HCT116 (cell line): Measurements from ENCODE around the gene RAPGEF1. TPM values are rescaled to one million over a fixed set of nuclear protein-coding genes. Genes with fewer than 3 reads are reported as not detected.

Experiments
- ATAC-seq: fragments of 200-7000 bp; cut with Tn5 transposase; 2 replicates; pipeline ENCODE4 v1.9.1; 2020; ENCODE audit warnings: mild to moderate bottlenecking, moderate library complexity
- BruUV-seq: library from RNA; stranded (reverse); fragments of 400-500 nt; replicated peaks from 2 replicates; lab custom pipeline; 2021; lab: Mats Ljungman, UMichigan
- CTCF ChIA-PET: fragments of 300-600 bp; sonication (Branson Sonifier 250); formaldehyde crosslinking; loops from one replicate; lab custom pipeline; 2021; ENCODE audit warnings: antibody characterized with exemption; lab: Charles Lee
- POLR2A ChIA-PET: fragments of 300-600, 350-600 bp; sonication (Branson Sonifier 250); formaldehyde crosslinking; loops from one replicate; lab custom pipeline; 2021; ENCODE audit warnings: antibody characterized with exemption; lab: Charles Lee
- RAD21 ChIA-PET, 2 experiments: fragments of 300-600 bp; sonication (Branson Sonifier 250); formaldehyde crosslinking; loops; one replicate each; lab custom pipeline; 2023; ENCODE audit warnings: low total read pairs in 2 of 2; ENCODE audit not compliant: uncharacterized antibody in 2 of 2, unreplicated experiment in 2 of 2, low non-redundant PET in 1 of 2; lab: Charles Lee
- DNase-seq: peaks from one replicate; pipeline ENCODE4 v3.0.0-alpha.2; 2010; ENCODE audit warnings: low read depth, low spot score
- H2AFZ ChIP-seq: fragments of 200-600 bp; shearing (Covaris generic), sonication (generic); 2 replicates; pipeline ENCODE4 v1.6.1; 2017; ENCODE audit warnings: low read depth, mixed run types, mixed read lengths, antibody characterized with exemption, low read length; ENCODE audit not compliant: poor library complexity, severe bottlenecking
- H3K27ac ChIP-seq: 2 replicates; pipeline ENCODE4 v1.5.1; 2012; ENCODE audit warnings: low read depth, low read length
- H3K27me3 ChIP-seq: fragments of 200-600 bp; sonication (generic); 2 replicates; pipeline ENCODE4 v1.6.1; 2016; ENCODE audit warnings: mixed run types, low read length, mixed read lengths; ENCODE audit not compliant: insufficient read depth
- H3K36me3 ChIP-seq, 2 experiments: fragments of 200-500 bp in 1 of 2; fragments of 200-600 bp in 1 of 2; sonication (Bioruptor generic) in 1 of 2; sonication (generic) in 1 of 2; 2 replicates each; pipeline versions ENCODE4 v1.5.1 to v1.6.1; 2014 to 2016; ENCODE audit warnings: low read length in 2 of 2, inconsistent platforms in 1 of 2, mixed read lengths in 1 of 2, mixed run types in 1 of 2; ENCODE audit not compliant: insufficient read depth in 2 of 2, control insufficient read depth in 1 of 2
- H3K4me1 ChIP-seq, 2 experiments: fragments of 200-600 bp in 1 of 2; sonication (generic) in 1 of 2; 2 replicates each; pipeline versions ENCODE4 v1.5.1 to v1.6.1; 2012 to 2017; ENCODE audit warnings: low read length in 2 of 2, inconsistent platforms in 1 of 2, mild to moderate bottlenecking in 1 of 2, mixed read lengths in 1 of 2, mixed run types in 1 of 2, moderate library complexity in 1 of 2; ENCODE audit not compliant: insufficient read depth in 2 of 2, control insufficient read depth in 1 of 2
- H3K4me2 ChIP-seq: fragments of 200-600 bp; sonication (generic); 2 replicates; pipeline ENCODE4 v1.6.1; 2017; ENCODE audit warnings: mixed run types, low read length, mixed read lengths
- H3K4me3 ChIP-seq, 2 experiments: fragments of 200-600 bp in 1 of 2; sonication (generic) in 1 of 2; replicated peaks in 1 of 2; 2 replicates each; pipeline ENCODE4 v1.5.1; 2011 to 2016; ENCODE audit warnings: low read length in 2 of 2, control low read depth in 1 of 2, low read depth in 1 of 2, mild to moderate bottlenecking in 1 of 2, mixed read lengths in 1 of 2, mixed run types in 1 of 2
- H3K79me2 ChIP-seq: fragments of 200-600 bp; sonication (generic); 2 replicates; pipeline ENCODE4 v1.6.1; 2017; ENCODE audit warnings: mild to moderate bottlenecking, mixed run types, low read length, moderate library complexity, mixed read lengths; ENCODE audit not compliant: insufficient read depth
- H3K9ac ChIP-seq: fragments of 200-600 bp; sonication (generic); 2 replicates; pipeline ENCODE4 v1.6.1; 2016; ENCODE audit warnings: low read length, mixed read lengths
- H3K9me2 ChIP-seq: fragments of 200-600 bp; sonication (generic), shearing (Covaris generic); 2 replicates; pipeline ENCODE4 v1.6.1; 2017; ENCODE audit warnings: mixed run types, mild to moderate bottlenecking, moderate library complexity; ENCODE audit not compliant: insufficient read depth
- H3K9me3 ChIP-seq, 2 experiments: fragments of 200-500 bp in 1 of 2; fragments of 200-600 bp in 1 of 2; sonication (Bioruptor generic) in 1 of 2; sonication (generic) in 1 of 2; 2 replicates each; pipeline ENCODE4 v1.6.1; 2014 to 2017; ENCODE audit warnings: low read length in 2 of 2, mixed read lengths in 2 of 2, inconsistent platforms in 1 of 2, low read depth in 1 of 2, mild to moderate bottlenecking in 1 of 2, mixed run types in 1 of 2, moderate library complexity in 1 of 2; ENCODE audit not compliant: control insufficient read depth in 1 of 2, insufficient read depth in 1 of 2
- H4K20me1 ChIP-seq: fragments of 200-600 bp; sonication (generic), shearing (Covaris generic); 2 replicates; pipeline ENCODE4 v1.6.1; 2017; ENCODE audit warnings: mixed run types, mild to moderate bottlenecking, moderate library complexity; ENCODE audit not compliant: insufficient read depth
- CEBPB ChIP-seq: IDR thresholded peaks from 2 replicates; pipeline ENCODE4 v1.6.1; 2012; ENCODE audit warnings: low read depth
- EGR1 ChIP-seq: IDR thresholded peaks from 2 replicates; pipeline ENCODE4 v1.6.1; 2012; ENCODE audit warnings: low read depth
- ELF1 ChIP-seq: IDR thresholded peaks from 2 replicates; pipeline ENCODE4 v1.6.1; 2012; ENCODE audit warnings: low read depth, borderline replicate concordance
- FOSL1 ChIP-seq: IDR thresholded peaks from 2 replicates; pipeline ENCODE4 v1.6.1; 2012; ENCODE audit warnings: low read depth
- JUND ChIP-seq: IDR thresholded peaks from 2 replicates; pipeline ENCODE4 v1.6.1; 2012
- POLR2A ChIP-seq: IDR thresholded peaks from 2 replicates; pipeline ENCODE4 v1.7.0; 2011; ENCODE audit warnings: borderline replicate concordance; ENCODE audit not compliant: insufficient read depth, insufficient read length; ENCODE audit errors: extremely low read depth
- POLR2AphosphoS5 ChIP-seq: IDR thresholded peaks from 2 replicates; pipeline ENCODE4 v1.6.1; 2011; ENCODE audit warnings: mild to moderate bottlenecking, low read depth, low read length, moderate library complexity
- RAD21 ChIP-seq: IDR thresholded peaks from 2 replicates; pipeline ENCODE4 v1.6.1; 2012; ENCODE audit warnings: low read depth, mild to moderate bottlenecking
- SIN3A ChIP-seq: IDR thresholded peaks from 2 replicates; pipeline ENCODE4 v1.6.1; 2012; ENCODE audit warnings: low read depth
- SP1 ChIP-seq: IDR thresholded peaks from 2 replicates; pipeline ENCODE4 v1.6.1; 2012; ENCODE audit warnings: low read depth
- SRF ChIP-seq: IDR thresholded peaks from 2 replicates; pipeline ENCODE4 v1.6.1; 2012; ENCODE audit warnings: low read depth
- TCF7L2 ChIP-seq: IDR thresholded peaks from 2 replicates; pipeline ENCODE4 v1.7.0; 2011; ENCODE audit warnings: borderline replicate concordance, inconsistent platforms; ENCODE audit not compliant: insufficient read depth, insufficient read length; ENCODE audit errors: extremely low read depth
- YY1 ChIP-seq: IDR thresholded peaks from 2 replicates; pipeline ENCODE4 v1.6.1; 2011; ENCODE audit warnings: low read length, low read depth, moderate library complexity, mild to moderate bottlenecking; ENCODE audit not compliant: insufficient replicate concordance; ENCODE audit errors: extremely low read depth
- ZFX ChIP-seq: fragments of 450-650 bp; IDR thresholded peaks from 2 replicates; pipeline ENCODE4 v1.6.1; 2017
- ZNF274 ChIP-seq: fragments of 200-500 bp; sonication (Bioruptor generic); IDR thresholded peaks from 2 replicates; pipeline ENCODE4 v1.6.1; 2014; ENCODE audit warnings: mild to moderate bottlenecking, low read depth, low read length, inconsistent platforms
- intact Hi-C: fragments of 100-400 bp; cut with micrococcal nuclease; formaldehyde crosslinking; loops from 2 replicates; pipeline ENCODE4 v1.10.0; 2022
- total RNA-seq: library from RNA; stranded (reverse); gene quantifications from one replicate; pipeline ENCODE4 v1.2.1, GENCODE V29; 2021; ENCODE audit not compliant: unreplicated experiment
- TF ChIP-seq, protein P1 (sequence below): IDR thresholded peaks from 2 replicates; pipeline ENCODE4 v1.6.1; 2012
- TF ChIP-seq, protein P2 (sequence below): IDR thresholded peaks from 2 replicates; pipeline ENCODE4 v1.6.1; 2012; ENCODE audit warnings: low read depth
- TF ChIP-seq, protein P3 (sequence below): IDR thresholded peaks from 2 replicates; pipeline ENCODE4 v1.6.1; 2011; ENCODE audit warnings: mild to moderate bottlenecking, low read length, moderate library complexity; ENCODE audit not compliant: insufficient replicate concordance; ENCODE audit errors: extremely low read depth

RAPGEF1 gene
- total RNA-seq, 1 experiment from 2014 or later = 43.0 TPM

DNA sequence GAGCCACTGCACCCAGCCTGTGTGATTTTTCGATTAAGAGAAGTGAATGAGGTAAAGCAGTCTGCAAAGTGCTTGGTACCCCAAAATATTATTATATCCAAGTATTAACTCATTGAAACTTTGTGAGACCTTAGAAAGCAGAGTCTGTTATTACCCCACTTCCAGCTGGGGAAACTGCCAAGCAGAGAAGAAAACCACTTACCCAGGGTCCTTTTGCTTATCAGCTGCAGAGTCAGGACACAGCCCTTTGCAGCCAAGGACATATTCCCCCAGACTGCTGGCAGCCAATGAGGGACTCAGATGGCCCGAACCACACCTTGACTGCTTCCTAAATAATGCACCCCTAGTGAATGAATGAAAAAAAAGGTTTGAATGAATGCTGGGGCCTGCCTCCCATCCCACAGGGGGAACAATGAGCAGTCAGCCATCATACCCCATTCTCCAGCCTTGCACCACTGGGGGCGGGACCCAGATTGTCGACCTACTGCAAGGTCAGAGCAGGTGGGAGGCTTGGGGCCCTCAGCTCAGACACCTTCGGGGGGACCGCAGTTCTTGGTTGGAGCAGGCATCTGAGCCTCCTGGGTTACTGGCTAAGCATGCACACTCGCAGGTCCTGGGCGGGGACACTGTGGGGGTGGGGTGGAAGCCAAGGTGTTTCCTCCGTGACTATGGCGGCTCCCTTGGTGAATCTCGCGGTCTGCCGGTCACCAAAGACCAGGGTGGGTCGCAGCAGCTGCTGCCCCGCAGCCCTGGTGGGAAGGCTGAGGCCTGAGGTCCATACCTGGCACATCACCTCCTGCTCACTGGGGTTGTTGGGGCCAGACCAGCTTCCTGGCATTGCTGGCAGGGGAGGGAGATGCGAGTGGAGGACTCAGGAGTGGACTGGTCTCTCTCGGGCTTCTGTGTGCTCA, 164.9 kb downstream of the RAPGEF1 start:
- H4K20me1 ChIP-seq = no peaks in the 10 kb centered on the region
- no peak for ATAC-seq
- no TSS peak for BruUV-seq
- ChIA-PET POLR2A (no interaction called here), RAD21 (no interaction called here), CTCF (no interaction called here)
- H3K4me2 ChIP-seq = no peak overlapping the region
- H3K4me3 ChIP-seq = no peak overlapping the region
- no peak overlapping the region for H3K9ac ChIP-seq
- H3K79me2 ChIP-seq = no peaks in the 10 kb centered on the region
- no peaks in the 10 kb centered on the region for H3K9me3 ChIP-seq
- no peak overlapping the region for H2AFZ ChIP-seq
- TF ChIP-seq ELF1 (no peak), EGR1 (no peak), RAD21 (no peak), SIN3A (no peak), ZNF274 (no peak), POLR2AphosphoS5 (no peak), SRF (no peak), TCF7L2 (no peak), YY1 (no peak), SP1 (no peak), FOSL1 (no peak), CEBPB (no peak), ZFX (no peak), POLR2A (no peak), JUND (no peak)
- TF ChIP-seq, protein P1, sequence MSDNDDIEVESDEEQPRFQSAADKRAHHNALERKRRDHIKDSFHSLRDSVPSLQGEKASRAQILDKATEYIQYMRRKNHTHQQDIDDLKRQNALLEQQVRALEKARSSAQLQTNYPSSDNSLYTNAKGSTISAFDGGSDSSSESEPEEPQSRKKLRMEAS = no peak
- TF ChIP-seq, protein P2, sequence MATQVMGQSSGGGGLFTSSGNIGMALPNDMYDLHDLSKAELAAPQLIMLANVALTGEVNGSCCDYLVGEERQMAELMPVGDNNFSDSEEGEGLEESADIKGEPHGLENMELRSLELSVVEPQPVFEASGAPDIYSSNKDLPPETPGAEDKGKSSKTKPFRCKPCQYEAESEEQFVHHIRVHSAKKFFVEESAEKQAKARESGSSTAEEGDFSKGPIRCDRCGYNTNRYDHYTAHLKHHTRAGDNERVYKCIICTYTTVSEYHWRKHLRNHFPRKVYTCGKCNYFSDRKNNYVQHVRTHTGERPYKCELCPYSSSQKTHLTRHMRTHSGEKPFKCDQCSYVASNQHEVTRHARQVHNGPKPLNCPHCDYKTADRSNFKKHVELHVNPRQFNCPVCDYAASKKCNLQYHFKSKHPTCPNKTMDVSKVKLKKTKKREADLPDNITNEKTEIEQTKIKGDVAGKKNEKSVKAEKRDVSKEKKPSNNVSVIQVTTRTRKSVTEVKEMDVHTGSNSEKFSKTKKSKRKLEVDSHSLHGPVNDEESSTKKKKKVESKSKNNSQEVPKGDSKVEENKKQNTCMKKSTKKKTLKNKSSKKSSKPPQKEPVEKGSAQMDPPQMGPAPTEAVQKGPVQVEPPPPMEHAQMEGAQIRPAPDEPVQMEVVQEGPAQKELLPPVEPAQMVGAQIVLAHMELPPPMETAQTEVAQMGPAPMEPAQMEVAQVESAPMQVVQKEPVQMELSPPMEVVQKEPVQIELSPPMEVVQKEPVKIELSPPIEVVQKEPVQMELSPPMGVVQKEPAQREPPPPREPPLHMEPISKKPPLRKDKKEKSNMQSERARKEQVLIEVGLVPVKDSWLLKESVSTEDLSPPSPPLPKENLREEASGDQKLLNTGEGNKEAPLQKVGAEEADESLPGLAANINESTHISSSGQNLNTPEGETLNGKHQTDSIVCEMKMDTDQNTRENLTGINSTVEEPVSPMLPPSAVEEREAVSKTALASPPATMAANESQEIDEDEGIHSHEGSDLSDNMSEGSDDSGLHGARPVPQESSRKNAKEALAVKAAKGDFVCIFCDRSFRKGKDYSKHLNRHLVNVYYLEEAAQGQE = no peak
- TF ChIP-seq, protein P3, sequence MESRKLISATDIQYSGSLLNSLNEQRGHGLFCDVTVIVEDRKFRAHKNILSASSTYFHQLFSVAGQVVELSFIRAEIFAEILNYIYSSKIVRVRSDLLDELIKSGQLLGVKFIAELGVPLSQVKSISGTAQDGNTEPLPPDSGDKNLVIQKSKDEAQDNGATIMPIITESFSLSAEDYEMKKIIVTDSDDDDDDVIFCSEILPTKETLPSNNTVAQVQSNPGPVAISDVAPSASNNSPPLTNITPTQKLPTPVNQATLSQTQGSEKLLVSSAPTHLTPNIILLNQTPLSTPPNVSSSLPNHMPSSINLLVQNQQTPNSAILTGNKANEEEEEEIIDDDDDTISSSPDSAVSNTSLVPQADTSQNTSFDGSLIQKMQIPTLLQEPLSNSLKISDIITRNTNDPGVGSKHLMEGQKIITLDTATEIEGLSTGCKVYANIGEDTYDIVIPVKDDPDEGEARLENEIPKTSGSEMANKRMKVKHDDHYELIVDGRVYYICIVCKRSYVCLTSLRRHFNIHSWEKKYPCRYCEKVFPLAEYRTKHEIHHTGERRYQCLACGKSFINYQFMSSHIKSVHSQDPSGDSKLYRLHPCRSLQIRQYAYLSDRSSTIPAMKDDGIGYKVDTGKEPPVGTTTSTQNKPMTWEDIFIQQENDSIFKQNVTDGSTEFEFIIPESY = no peak
- TF ChIP-seq, all 23 proteins: peak for 0
- Histone ChIP-seq H3K9me2 (no peaks in the 10 kb centered on the region), H3K36me3 (no peaks in the 10 kb centered on the region; a peak in 2 of 4 replicates), H3K4me1 (no peaks in the 10 kb centered on the region), H3K27ac (no peak overlapping the region), H3K27me3 (no peaks in the 10 kb centered on the region)
- no peak for DNase-seq
- intact Hi-C loops = no loop called here
